ENCODE measurements around the gene KL. TPM values are rescaled to one million over a fixed set of nuclear protein-coding genes. Genes with fewer than 3 reads are reported as not detected.

KL gene
- total RNA-seq, 1 experiment from 2014 or later = not detected

DNA sequence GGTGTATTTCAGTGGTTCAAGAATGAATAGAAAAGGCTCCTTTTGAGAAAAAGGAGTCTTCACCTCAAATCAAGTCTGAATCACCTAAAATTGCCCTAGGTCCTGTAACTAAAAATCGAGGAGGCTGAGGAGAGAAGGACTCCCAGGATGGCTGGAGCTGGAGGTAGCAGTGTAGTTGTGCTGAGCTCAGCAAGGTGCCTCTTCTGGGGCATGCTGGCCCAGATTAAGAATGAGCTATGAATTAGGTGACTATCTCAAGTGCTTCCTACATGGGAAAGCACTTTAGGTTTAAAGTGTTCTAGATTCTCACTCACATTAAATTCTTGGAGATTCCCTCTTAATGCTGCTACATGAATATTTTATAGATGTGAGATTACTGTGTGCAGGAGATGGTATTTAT lies 28.8 kb upstream of the KL start:
- H3K36me3 Mint-ChIP-seq = no peaks in the 10 kb centered on the region
- ChIA-PET CTCF (no interaction called here), POLR2A (no interaction called here)
- ATAC-seq (no peak), DNase-seq (ENCODE audit: low spot score) (no peak)
- TF ChIP-seq, protein P1, sequence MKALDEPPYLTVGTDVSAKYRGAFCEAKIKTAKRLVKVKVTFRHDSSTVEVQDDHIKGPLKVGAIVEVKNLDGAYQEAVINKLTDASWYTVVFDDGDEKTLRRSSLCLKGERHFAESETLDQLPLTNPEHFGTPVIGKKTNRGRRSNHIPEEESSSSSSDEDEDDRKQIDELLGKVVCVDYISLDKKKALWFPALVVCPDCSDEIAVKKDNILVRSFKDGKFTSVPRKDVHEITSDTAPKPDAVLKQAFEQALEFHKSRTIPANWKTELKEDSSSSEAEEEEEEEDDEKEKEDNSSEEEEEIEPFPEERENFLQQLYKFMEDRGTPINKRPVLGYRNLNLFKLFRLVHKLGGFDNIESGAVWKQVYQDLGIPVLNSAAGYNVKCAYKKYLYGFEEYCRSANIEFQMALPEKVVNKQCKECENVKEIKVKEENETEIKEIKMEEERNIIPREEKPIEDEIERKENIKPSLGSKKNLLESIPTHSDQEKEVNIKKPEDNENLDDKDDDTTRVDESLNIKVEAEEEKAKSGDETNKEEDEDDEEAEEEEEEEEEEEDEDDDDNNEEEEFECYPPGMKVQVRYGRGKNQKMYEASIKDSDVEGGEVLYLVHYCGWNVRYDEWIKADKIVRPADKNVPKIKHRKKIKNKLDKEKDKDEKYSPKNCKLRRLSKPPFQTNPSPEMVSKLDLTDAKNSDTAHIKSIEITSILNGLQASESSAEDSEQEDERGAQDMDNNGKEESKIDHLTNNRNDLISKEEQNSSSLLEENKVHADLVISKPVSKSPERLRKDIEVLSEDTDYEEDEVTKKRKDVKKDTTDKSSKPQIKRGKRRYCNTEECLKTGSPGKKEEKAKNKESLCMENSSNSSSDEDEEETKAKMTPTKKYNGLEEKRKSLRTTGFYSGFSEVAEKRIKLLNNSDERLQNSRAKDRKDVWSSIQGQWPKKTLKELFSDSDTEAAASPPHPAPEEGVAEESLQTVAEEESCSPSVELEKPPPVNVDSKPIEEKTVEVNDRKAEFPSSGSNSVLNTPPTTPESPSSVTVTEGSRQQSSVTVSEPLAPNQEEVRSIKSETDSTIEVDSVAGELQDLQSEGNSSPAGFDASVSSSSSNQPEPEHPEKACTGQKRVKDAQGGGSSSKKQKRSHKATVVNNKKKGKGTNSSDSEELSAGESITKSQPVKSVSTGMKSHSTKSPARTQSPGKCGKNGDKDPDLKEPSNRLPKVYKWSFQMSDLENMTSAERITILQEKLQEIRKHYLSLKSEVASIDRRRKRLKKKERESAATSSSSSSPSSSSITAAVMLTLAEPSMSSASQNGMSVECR (CRISPR knock-in tag; IDR thresholded peaks at IDR 0.05; ENCODE audit: borderline replicate concordance) = no peak
- no peak for TF ChIP-seq IRF1 (CRISPR knock-in tag; IDR thresholded peaks at IDR 0.05)
- H3K4me3 Mint-ChIP-seq = no peak overlapping the region
- no peaks in the 10 kb centered on the region for H3K4me1 Mint-ChIP-seq
- H3K27ac Mint-ChIP-seq = no peak overlapping the region
- peaks cover 2% of the 10 kb centered on the region; the same call in 1 of the 2 replicates for H3K27me3 Mint-ChIP-seq (ENCODE audit: low read depth)
- H3K9me3 Mint-ChIP-seq = peaks cover 17% of the 10 kb centered on the region

DNA sequence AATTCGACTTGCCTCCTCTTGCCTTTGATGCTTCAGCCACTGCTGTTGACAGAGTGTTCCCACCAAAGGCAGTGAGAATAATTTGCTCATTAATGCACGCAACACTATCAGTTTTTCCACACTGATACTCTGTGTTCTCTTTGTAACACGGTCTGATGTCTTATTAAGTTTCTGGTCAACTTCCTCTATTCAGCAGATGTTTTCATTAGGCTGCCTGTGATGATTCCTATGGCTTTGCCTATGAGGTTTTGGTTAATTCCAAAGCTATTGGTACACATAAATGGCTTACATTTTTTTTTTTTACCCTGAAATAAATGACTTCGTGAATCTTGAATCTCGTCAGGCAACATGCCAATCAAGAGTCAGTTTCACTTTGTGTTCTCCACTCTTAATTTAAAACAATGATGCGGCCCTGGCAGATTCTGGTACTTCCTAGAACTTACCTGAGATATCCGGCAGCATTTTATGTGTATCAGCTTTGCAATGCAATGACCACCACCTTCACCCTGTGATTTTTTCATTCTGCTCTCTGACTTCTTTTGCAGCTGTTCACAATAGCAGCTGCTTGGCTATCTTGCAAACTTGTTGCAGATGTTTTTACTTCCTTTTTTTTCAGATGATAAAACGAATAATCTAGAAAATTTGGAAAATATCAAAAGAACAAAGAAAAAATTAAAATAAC lies 27.5 kb upstream of the KL start:
- Mint-ChIP-seq H3K4me1 (no peaks in the 10 kb centered on the region), H3K27me3 (ENCODE audit: low read depth) (peaks cover 2% of the 10 kb centered on the region; the same call in 1 of the 2 replicates), H3K36me3 (no peaks in the 10 kb centered on the region), H3K27ac (no peak overlapping the region), H3K9me3 (peaks cover 17% of the 10 kb centered on the region), H3K4me3 (no peak overlapping the region)
- DNase-seq (ENCODE audit: low spot score) (no peak), ATAC-seq (no peak)
- POLR2A ChIA-PET = interaction anchor here (0.6 kb wide), 1 partner anchor 83 kb away, joined by 4 read pairs; no protein-coding TSS in a partner anchor
- CTCF ChIA-PET = no interaction called here
- TF ChIP-seq, protein P2, sequence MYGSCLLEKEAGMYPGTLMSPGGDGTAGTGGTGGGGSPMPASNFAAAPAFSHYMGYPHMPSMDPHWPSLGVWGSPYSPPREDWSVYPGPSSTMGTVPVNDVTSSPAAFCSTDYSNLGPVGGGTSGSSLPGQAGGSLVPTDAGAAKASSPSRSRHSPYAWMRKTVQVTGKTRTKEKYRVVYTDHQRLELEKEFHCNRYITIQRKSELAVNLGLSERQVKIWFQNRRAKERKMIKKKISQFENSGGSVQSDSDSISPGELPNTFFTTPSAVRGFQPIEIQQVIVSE (CRISPR knock-in tag; IDR thresholded peaks at IDR 0.05; ENCODE audit: borderline replicate concordance) = no peak
- TF ChIP-seq GRHL2 (CRISPR knock-in tag; IDR thresholded peaks at IDR 0.05; ENCODE audit: insufficient replicate concordance, severe bottlenecking) (no peak), NFYB (CRISPR knock-in tag; conservative IDR thresholded peaks at IDR 0.05; ENCODE audit: low read depth) (no peak), CREM (CRISPR knock-in tag; IDR thresholded peaks at IDR 0.05) (no peak), TCF7 (CRISPR knock-in tag; IDR thresholded peaks at IDR 0.05; ENCODE audit: low read depth) (no peak), NR1H2 (CRISPR knock-in tag; IDR thresholded peaks at IDR 0.05) (no peak), ATF6 (CRISPR knock-in tag; IDR thresholded peaks at IDR 0.05) (no peak), PRRX2 (CRISPR knock-in tag; IDR thresholded peaks at IDR 0.05) (no peak)
- TF ChIP-seq, protein P3, sequence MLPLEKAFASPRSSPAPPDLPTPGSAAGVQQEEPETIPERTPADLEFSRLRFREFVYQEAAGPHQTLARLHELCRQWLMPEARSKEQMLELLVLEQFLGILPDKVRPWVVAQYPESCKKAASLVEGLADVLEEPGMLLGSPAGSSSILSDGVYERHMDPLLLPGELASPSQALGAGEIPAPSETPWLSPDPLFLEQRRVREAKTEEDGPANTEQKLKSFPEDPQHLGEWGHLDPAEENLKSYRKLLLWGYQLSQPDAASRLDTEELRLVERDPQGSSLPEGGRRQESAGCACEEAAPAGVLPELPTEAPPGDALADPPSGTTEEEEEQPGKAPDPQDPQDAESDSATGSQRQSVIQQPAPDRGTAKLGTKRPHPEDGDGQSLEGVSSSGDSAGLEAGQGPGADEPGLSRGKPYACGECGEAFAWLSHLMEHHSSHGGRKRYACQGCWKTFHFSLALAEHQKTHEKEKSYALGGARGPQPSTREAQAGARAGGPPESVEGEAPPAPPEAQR (CRISPR knock-in tag; IDR thresholded peaks at IDR 0.05) = no peak
- TF ChIP-seq, protein P4, sequence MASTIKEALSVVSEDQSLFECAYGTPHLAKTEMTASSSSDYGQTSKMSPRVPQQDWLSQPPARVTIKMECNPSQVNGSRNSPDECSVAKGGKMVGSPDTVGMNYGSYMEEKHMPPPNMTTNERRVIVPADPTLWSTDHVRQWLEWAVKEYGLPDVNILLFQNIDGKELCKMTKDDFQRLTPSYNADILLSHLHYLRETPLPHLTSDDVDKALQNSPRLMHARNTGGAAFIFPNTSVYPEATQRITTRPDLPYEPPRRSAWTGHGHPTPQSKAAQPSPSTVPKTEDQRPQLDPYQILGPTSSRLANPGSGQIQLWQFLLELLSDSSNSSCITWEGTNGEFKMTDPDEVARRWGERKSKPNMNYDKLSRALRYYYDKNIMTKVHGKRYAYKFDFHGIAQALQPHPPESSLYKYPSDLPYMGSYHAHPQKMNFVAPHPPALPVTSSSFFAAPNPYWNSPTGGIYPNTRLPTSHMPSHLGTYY (CRISPR knock-in tag; IDR thresholded peaks at IDR 0.05) = no peak
- TF ChIP-seq, protein P5, sequence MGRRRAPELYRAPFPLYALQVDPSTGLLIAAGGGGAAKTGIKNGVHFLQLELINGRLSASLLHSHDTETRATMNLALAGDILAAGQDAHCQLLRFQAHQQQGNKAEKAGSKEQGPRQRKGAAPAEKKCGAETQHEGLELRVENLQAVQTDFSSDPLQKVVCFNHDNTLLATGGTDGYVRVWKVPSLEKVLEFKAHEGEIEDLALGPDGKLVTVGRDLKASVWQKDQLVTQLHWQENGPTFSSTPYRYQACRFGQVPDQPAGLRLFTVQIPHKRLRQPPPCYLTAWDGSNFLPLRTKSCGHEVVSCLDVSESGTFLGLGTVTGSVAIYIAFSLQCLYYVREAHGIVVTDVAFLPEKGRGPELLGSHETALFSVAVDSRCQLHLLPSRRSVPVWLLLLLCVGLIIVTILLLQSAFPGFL (CRISPR knock-in tag; IDR thresholded peaks at IDR 0.05; ENCODE audit: borderline replicate concordance) = no peak
- TF ChIP-seq, protein P6, sequence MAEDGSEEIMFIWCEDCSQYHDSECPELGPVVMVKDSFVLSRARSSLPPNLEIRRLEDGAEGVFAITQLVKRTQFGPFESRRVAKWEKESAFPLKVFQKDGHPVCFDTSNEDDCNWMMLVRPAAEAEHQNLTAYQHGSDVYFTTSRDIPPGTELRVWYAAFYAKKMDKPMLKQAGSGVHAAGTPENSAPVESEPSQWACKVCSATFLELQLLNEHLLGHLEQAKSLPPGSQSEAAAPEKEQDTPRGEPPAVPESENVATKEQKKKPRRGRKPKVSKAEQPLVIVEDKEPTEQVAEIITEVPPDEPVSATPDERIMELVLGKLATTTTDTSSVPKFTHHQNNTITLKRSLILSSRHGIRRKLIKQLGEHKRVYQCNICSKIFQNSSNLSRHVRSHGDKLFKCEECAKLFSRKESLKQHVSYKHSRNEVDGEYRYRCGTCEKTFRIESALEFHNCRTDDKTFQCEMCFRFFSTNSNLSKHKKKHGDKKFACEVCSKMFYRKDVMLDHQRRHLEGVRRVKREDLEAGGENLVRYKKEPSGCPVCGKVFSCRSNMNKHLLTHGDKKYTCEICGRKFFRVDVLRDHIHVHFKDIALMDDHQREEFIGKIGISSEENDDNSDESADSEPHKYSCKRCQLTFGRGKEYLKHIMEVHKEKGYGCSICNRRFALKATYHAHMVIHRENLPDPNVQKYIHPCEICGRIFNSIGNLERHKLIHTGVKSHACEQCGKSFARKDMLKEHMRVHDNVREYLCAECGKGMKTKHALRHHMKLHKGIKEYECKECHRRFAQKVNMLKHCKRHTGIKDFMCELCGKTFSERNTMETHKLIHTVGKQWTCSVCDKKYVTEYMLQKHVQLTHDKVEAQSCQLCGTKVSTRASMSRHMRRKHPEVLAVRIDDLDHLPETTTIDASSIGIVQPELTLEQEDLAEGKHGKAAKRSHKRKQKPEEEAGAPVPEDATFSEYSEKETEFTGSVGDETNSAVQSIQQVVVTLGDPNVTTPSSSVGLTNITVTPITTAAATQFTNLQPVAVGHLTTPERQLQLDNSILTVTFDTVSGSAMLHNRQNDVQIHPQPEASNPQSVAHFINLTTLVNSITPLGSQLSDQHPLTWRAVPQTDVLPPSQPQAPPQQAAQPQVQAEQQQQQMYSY (CRISPR knock-in tag; IDR thresholded peaks at IDR 0.05) = no peak
- TF ChIP-seq, protein P7, sequence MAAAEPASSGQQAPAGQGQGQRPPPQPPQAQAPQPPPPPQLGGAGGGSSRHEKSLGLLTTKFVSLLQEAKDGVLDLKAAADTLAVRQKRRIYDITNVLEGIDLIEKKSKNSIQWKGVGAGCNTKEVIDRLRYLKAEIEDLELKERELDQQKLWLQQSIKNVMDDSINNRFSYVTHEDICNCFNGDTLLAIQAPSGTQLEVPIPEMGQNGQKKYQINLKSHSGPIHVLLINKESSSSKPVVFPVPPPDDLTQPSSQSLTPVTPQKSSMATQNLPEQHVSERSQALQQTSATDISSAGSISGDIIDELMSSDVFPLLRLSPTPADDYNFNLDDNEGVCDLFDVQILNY (CRISPR knock-in tag; IDR thresholded peaks at IDR 0.05) = no peak
- TF ChIP-seq, protein P8, sequence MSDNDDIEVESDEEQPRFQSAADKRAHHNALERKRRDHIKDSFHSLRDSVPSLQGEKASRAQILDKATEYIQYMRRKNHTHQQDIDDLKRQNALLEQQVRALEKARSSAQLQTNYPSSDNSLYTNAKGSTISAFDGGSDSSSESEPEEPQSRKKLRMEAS (CRISPR knock-in tag; IDR thresholded peaks at IDR 0.05) = no peak
